ENCODE measurements around the gene HOXC9. TPM values are rescaled to one million over a fixed set of nuclear protein-coding genes. Genes with fewer than 3 reads are reported as not detected.

Gene HOXC9
- total RNA-seq, 1 donor from 2014 or later, result not detected

GRCh38 chr12:53986686-53987483, 13.1 kb upstream of the HOXC9 start:
- no peak for DNase-seq (ENCODE audit: low read depth, low spot score)

- DNase-seq (ENCODE audit: low read depth, low spot score), result no peak
These were observed 12.2 kb upstream of the HOXC9 start for GRCh38 chr12:53987787-53988230.

GRCh38 chr12:53988541-53989226, 11.3 kb upstream of the HOXC9 start:
- DNase-seq (ENCODE audit: low read depth, low spot score), result no peak

- DNase-seq (ENCODE audit: low read depth, low spot score), result no peak
These were observed 10.5 kb upstream of the HOXC9 start for GRCh38 chr12:53989227-53990113.

GRCh38 chr12:53990311-53991076, 9.5 kb upstream of the HOXC9 start:
- no peak for DNase-seq (ENCODE audit: low read depth, low spot score)

- no peak for DNase-seq (ENCODE audit: low read depth, low spot score)
These were observed 8.9 kb upstream of the HOXC9 start for GRCh38 chr12:53991077-53991460.

- DNase-seq (ENCODE audit: low read depth, low spot score), result no peak
These were observed 7.5 kb upstream of the HOXC9 start for GRCh38 chr12:53992377-53992889.

- no peak for DNase-seq (ENCODE audit: low read depth, low spot score)
These were observed 6.6 kb upstream of the HOXC9 start for GRCh38 chr12:53993162-53994008.

GRCh38 chr12:53994009-53994263, 6.0 kb upstream of the HOXC9 start:
- no peak for DNase-seq (ENCODE audit: low read depth, low spot score)

GRCh38 chr12:53994264-53995001, 5.5 kb upstream of the HOXC9 start:
- no peak for DNase-seq (ENCODE audit: low read depth, low spot score)

- no peak for DNase-seq (ENCODE audit: low read depth, low spot score)
These were observed 5.0 kb upstream of the HOXC9 start for GRCh38 chr12:53995002-53995377.

GRCh38 chr12:53995378-53996239, 4.4 kb upstream of the HOXC9 start:
- DNase-seq (ENCODE audit: low read depth, low spot score), result no peak

- no peak for DNase-seq (ENCODE audit: low read depth, low spot score)
These were observed 3.4 kb upstream of the HOXC9 start for GRCh38 chr12:53996240-53997203.

- DNase-seq (ENCODE audit: low read depth, low spot score), result no peak
These were observed 2.5 kb upstream of the HOXC9 start for GRCh38 chr12:53997204-53998109.

- DNase-seq (ENCODE audit: low read depth, low spot score), result no peak
These were observed 1.7 kb upstream of the HOXC9 start for GRCh38 chr12:53998110-53998899.

- no peak for DNase-seq (ENCODE audit: low read depth, low spot score)
These were observed 1.1 kb upstream of the HOXC9 start for GRCh38 chr12:53998900-53999236.

All from pulmonary artery endothelial cell (primary cell).